OCI-LY7 (cell line): Measurements from ENCODE around the gene CAPNS1. TPM values are rescaled to one million over a fixed set of nuclear protein-coding genes. Genes with fewer than 3 reads are reported as not detected.

ENCODE experiments used
- BruUV-seq: library from RNA; stranded (reverse); fragments of 400-500 nt; replicated peaks from 2 replicates; lab custom pipeline; 2021; lab: Mats Ljungman, UMichigan
- CTCF ChIA-PET: fragments of 300-600 bp; sonication (Branson Sonifier 250); formaldehyde crosslinking; loops from one replicate; lab custom pipeline; 2022; ENCODE audit warnings: antibody characterized with exemption; ENCODE audit not compliant: unreplicated experiment; lab: Charles Lee
- POLR2A ChIA-PET: fragments of 300-600 bp; sonication (Branson Sonifier 250); formaldehyde crosslinking; loops from one replicate; lab custom pipeline; 2022; ENCODE audit warnings: antibody characterized with exemption; lab: Charles Lee
- DNase-seq: peaks from one replicate; pipeline ENCODE4 v3.0.0-alpha.2; 2015; ENCODE audit warnings: low spot score
- H2AFZ ChIP-seq: fragments of 200-600 bp; sonication (generic), shearing (Covaris generic); 2 replicates; pipeline ENCODE4 v1.6.1; 2014; ENCODE audit warnings: mild to moderate bottlenecking, antibody characterized with exemption, low read length, moderate library complexity
- H3K27ac ChIP-seq: fragments of 200-600 bp; sonication (generic); 2 replicates; pipeline ENCODE4 v1.5.1; 2014; ENCODE audit warnings: mixed run types, low read depth, mild to moderate bottlenecking, moderate library complexity, low read length, inconsistent platforms; ENCODE audit not compliant: poor library complexity, severe bottlenecking
- H3K36me3 ChIP-seq: fragments of 200-600 bp; sonication (generic); 2 replicates; pipeline ENCODE4 v1.6.1; 2014; ENCODE audit warnings: mild to moderate bottlenecking, antibody characterized with exemption, low read length, moderate library complexity, mixed read lengths; ENCODE audit not compliant: insufficient read depth
- H3K4me1 ChIP-seq: fragments of 200-600 bp; sonication (generic); 2 replicates; pipeline ENCODE4 v1.5.1; 2014; ENCODE audit warnings: mild to moderate bottlenecking, low read length; ENCODE audit not compliant: insufficient read depth, poor library complexity, severe bottlenecking
- H3K4me2 ChIP-seq: fragments of 200-600 bp; sonication (generic); 2 replicates; pipeline ENCODE4 v1.6.1; 2014; ENCODE audit warnings: mild to moderate bottlenecking, low read length
- H3K4me3 ChIP-seq: fragments of 200-600 bp; sonication (generic); 2 replicates; pipeline ENCODE4 v1.5.1; 2014; ENCODE audit warnings: mild to moderate bottlenecking, low read depth, low read length; ENCODE audit not compliant: poor library complexity, severe bottlenecking
- H3K79me2 ChIP-seq: fragments of 200-600 bp; sonication (generic); 2 replicates; pipeline ENCODE4 v1.6.1; 2016; ENCODE audit warnings: low read depth, mild to moderate bottlenecking, low read length, moderate library complexity, mixed read lengths; ENCODE audit not compliant: insufficient read depth
- H3K9me2 ChIP-seq: fragments of 200-600 bp; sonication (generic); 2 replicates; pipeline ENCODE4 v1.6.1; 2016; ENCODE audit warnings: mild to moderate bottlenecking, low read length, mixed read lengths; ENCODE audit not compliant: insufficient read depth
- H3K9me3 ChIP-seq: fragments of 200-600 bp; sonication (generic); 2 replicates; pipeline ENCODE4 v1.6.1; 2014; ENCODE audit warnings: mild to moderate bottlenecking, mixed run types, low read length, mixed read lengths
- H4K20me1 ChIP-seq: fragments of 200-600 bp; sonication (generic); 2 replicates; pipeline ENCODE4 v1.6.1; 2014; ENCODE audit warnings: mild to moderate bottlenecking, antibody characterized with exemption, low read length, moderate library complexity, mixed read lengths; ENCODE audit not compliant: insufficient read depth
- CTCF ChIP-seq: fragments of 200-600 bp; sonication (generic); conservative IDR thresholded peaks from 2 replicates; pipeline ENCODE4 v1.5.1; 2014; ENCODE audit warnings: mild to moderate bottlenecking, antibody characterized with exemption, low read length, moderate library complexity, mixed read lengths
- EZH2phosphoT487 ChIP-seq: fragments of 200-600 bp; sonication (generic); IDR thresholded peaks from 2 replicates; pipeline ENCODE4 v1.6.1; 2018; ENCODE audit warnings: low read depth, borderline replicate concordance, mild to moderate bottlenecking, mixed run types, antibody characterized with exemption, low read length, moderate library complexity, mixed read lengths
- intact Hi-C: fragments of 100-400 bp; cut with micrococcal nuclease; formaldehyde crosslinking; loops from one replicate; pipeline ENCODE4 v1.10.0; 2022; ENCODE audit not compliant: unreplicated experiment
- total RNA-seq, 2 experiments: library from RNA; depleted of rRNA in 1 of 2; stranded (reverse); fragments of >200 nt in 1 of 2; shearing (Covaris generic) in 1 of 2; gene quantifications; 2 replicates each; pipeline ENCODE4 v1.2.3, GENCODE V29; 2014 to 2022

CAPNS1 gene
- total RNA-seq, 2 experiments from 2014 or later: 166 to 339 TPM

GRCh38 chr19:36101550-36102327 is 38.1 kb upstream of the CAPNS1 start:
- intact Hi-C loops: no loop called here
- CTCF ChIA-PET: interaction anchor here (0.6 kb wide), 1 partner anchor 473 kb away, joined by 3 read pairs; the partner anchor contains the start of gene RBM42
- H3K4me1 ChIP-seq: no peaks in the 10 kb centered on the region
- H3K9me2 ChIP-seq: no peaks in the 10 kb centered on the region
- no peaks in the 10 kb centered on the region for H3K9me3 ChIP-seq
- DNase-seq: no peak
- H2AFZ ChIP-seq: no peak overlapping the region
- H3K36me3 ChIP-seq: peaks cover 96% of the 10 kb centered on the region
- H3K79me2 ChIP-seq: no peaks in the 10 kb centered on the region
- H3K27ac ChIP-seq: no peak overlapping the region
- no peak overlapping the region for H3K4me3 ChIP-seq
- no TSS peak for BruUV-seq
- no peaks in the 10 kb centered on the region for H4K20me1 ChIP-seq
- TF ChIP-seq CTCF (no peak), EZH2phosphoT487 (no peak)
- POLR2A ChIA-PET: interaction anchor here (0.6 kb wide), 1 partner anchor 465 kb away, joined by 3 read pairs; no protein-coding TSS in a partner anchor
- no peak overlapping the region for H3K4me2 ChIP-seq

GRCh38 chr19:36103040-36103626 is 36.7 kb upstream of the CAPNS1 start:
- Histone ChIP-seq H3K4me3 (no peak overlapping the region), H3K36me3 (peaks cover 93% of the 10 kb centered on the region), H3K9me3 (no peaks in the 10 kb centered on the region), H4K20me1 (no peaks in the 10 kb centered on the region), H2AFZ (no peak overlapping the region), H3K9me2 (no peaks in the 10 kb centered on the region), H3K27ac (no peak overlapping the region), H3K79me2 (no peaks in the 10 kb centered on the region), H3K4me2 (no peak overlapping the region), H3K4me1 (no peaks in the 10 kb centered on the region)
- TF ChIP-seq EZH2phosphoT487 (no peak), CTCF (no peak)
- intact Hi-C loops: no loop called here
- POLR2A ChIA-PET: no interaction called here
- DNase-seq: no peak
- no TSS peak for BruUV-seq
- CTCF ChIA-PET: no interaction called here
